HCT116 (cell line): ENCODE measurements around the gene RNASET2. TPM values are rescaled to one million over a fixed set of nuclear protein-coding genes. Genes with fewer than 3 reads are reported as not detected.
"Not testable (repeated sequence)": the region's sequence is repeated elsewhere in the genome, so short reads cannot be mapped to it uniquely, and the experiment has no call there.

ENCODE experiments used
- ATAC-seq: fragments of 200-7000 bp; cut with Tn5 transposase; 2 replicates; pipeline ENCODE4 v1.9.1; 2020; ENCODE audit warnings: mild to moderate bottlenecking, moderate library complexity
- BruUV-seq: library from RNA; stranded (reverse); fragments of 400-500 nt; replicated peaks from 2 replicates; lab custom pipeline; 2021; lab: Mats Ljungman, UMichigan
- CTCF ChIA-PET: fragments of 300-600 bp; sonication (Branson Sonifier 250); formaldehyde crosslinking; loops from one replicate; lab custom pipeline; 2021; ENCODE audit warnings: antibody characterized with exemption; lab: Charles Lee
- POLR2A ChIA-PET: fragments of 300-600, 350-600 bp; sonication (Branson Sonifier 250); formaldehyde crosslinking; loops from one replicate; lab custom pipeline; 2021; ENCODE audit warnings: antibody characterized with exemption; lab: Charles Lee
- RAD21 ChIA-PET, 2 experiments: fragments of 300-600 bp; sonication (Branson Sonifier 250); formaldehyde crosslinking; loops; one replicate each; lab custom pipeline; 2023; ENCODE audit warnings: low total read pairs in 2 of 2; ENCODE audit not compliant: uncharacterized antibody in 2 of 2, unreplicated experiment in 2 of 2, low non-redundant PET in 1 of 2; lab: Charles Lee
- DNase-seq: peaks from one replicate; pipeline ENCODE4 v3.0.0-alpha.2; 2010; ENCODE audit warnings: low read depth, low spot score
- H2AFZ ChIP-seq: fragments of 200-600 bp; shearing (Covaris generic), sonication (generic); 2 replicates; pipeline ENCODE4 v1.6.1; 2017; ENCODE audit warnings: low read depth, mixed run types, mixed read lengths, antibody characterized with exemption, low read length; ENCODE audit not compliant: poor library complexity, severe bottlenecking
- H3K27ac ChIP-seq: 2 replicates; pipeline ENCODE4 v1.5.1; 2012; ENCODE audit warnings: low read depth, low read length
- H3K27me3 ChIP-seq: fragments of 200-600 bp; sonication (generic); 2 replicates; pipeline ENCODE4 v1.6.1; 2016; ENCODE audit warnings: mixed run types, low read length, mixed read lengths; ENCODE audit not compliant: insufficient read depth
- H3K36me3 ChIP-seq, 2 experiments: fragments of 200-500 bp in 1 of 2; fragments of 200-600 bp in 1 of 2; sonication (Bioruptor generic) in 1 of 2; sonication (generic) in 1 of 2; 2 replicates each; pipeline versions ENCODE4 v1.5.1 to v1.6.1; 2014 to 2016; ENCODE audit warnings: low read length in 2 of 2, inconsistent platforms in 1 of 2, mixed read lengths in 1 of 2, mixed run types in 1 of 2; ENCODE audit not compliant: insufficient read depth in 2 of 2, control insufficient read depth in 1 of 2
- H3K4me1 ChIP-seq, 2 experiments: fragments of 200-600 bp in 1 of 2; sonication (generic) in 1 of 2; 2 replicates each; pipeline versions ENCODE4 v1.5.1 to v1.6.1; 2012 to 2017; ENCODE audit warnings: low read length in 2 of 2, inconsistent platforms in 1 of 2, mild to moderate bottlenecking in 1 of 2, mixed read lengths in 1 of 2, mixed run types in 1 of 2, moderate library complexity in 1 of 2; ENCODE audit not compliant: insufficient read depth in 2 of 2, control insufficient read depth in 1 of 2
- H3K4me2 ChIP-seq: fragments of 200-600 bp; sonication (generic); 2 replicates; pipeline ENCODE4 v1.6.1; 2017; ENCODE audit warnings: mixed run types, low read length, mixed read lengths
- H3K4me3 ChIP-seq, 2 experiments: fragments of 200-600 bp in 1 of 2; sonication (generic) in 1 of 2; replicated peaks in 1 of 2; 2 replicates each; pipeline ENCODE4 v1.5.1; 2011 to 2016; ENCODE audit warnings: low read length in 2 of 2, control low read depth in 1 of 2, low read depth in 1 of 2, mild to moderate bottlenecking in 1 of 2, mixed read lengths in 1 of 2, mixed run types in 1 of 2
- H3K79me2 ChIP-seq: fragments of 200-600 bp; sonication (generic); 2 replicates; pipeline ENCODE4 v1.6.1; 2017; ENCODE audit warnings: mild to moderate bottlenecking, mixed run types, low read length, moderate library complexity, mixed read lengths; ENCODE audit not compliant: insufficient read depth
- H3K9ac ChIP-seq: fragments of 200-600 bp; sonication (generic); 2 replicates; pipeline ENCODE4 v1.6.1; 2016; ENCODE audit warnings: low read length, mixed read lengths
- H3K9me2 ChIP-seq: fragments of 200-600 bp; sonication (generic), shearing (Covaris generic); 2 replicates; pipeline ENCODE4 v1.6.1; 2017; ENCODE audit warnings: mixed run types, mild to moderate bottlenecking, moderate library complexity; ENCODE audit not compliant: insufficient read depth
- H3K9me3 ChIP-seq, 2 experiments: fragments of 200-500 bp in 1 of 2; fragments of 200-600 bp in 1 of 2; sonication (Bioruptor generic) in 1 of 2; sonication (generic) in 1 of 2; 2 replicates each; pipeline ENCODE4 v1.6.1; 2014 to 2017; ENCODE audit warnings: low read length in 2 of 2, mixed read lengths in 2 of 2, inconsistent platforms in 1 of 2, low read depth in 1 of 2, mild to moderate bottlenecking in 1 of 2, mixed run types in 1 of 2, moderate library complexity in 1 of 2; ENCODE audit not compliant: control insufficient read depth in 1 of 2, insufficient read depth in 1 of 2
- H4K20me1 ChIP-seq: fragments of 200-600 bp; sonication (generic), shearing (Covaris generic); 2 replicates; pipeline ENCODE4 v1.6.1; 2017; ENCODE audit warnings: mixed run types, mild to moderate bottlenecking, moderate library complexity; ENCODE audit not compliant: insufficient read depth
- JUND ChIP-seq: IDR thresholded peaks from 2 replicates; pipeline ENCODE4 v1.6.1; 2012
- SP1 ChIP-seq: IDR thresholded peaks from 2 replicates; pipeline ENCODE4 v1.6.1; 2012; ENCODE audit warnings: low read depth
- intact Hi-C: fragments of 100-400 bp; cut with micrococcal nuclease; formaldehyde crosslinking; loops from 2 replicates; pipeline ENCODE4 v1.10.0; 2022
- total RNA-seq: library from RNA; stranded (reverse); gene quantifications from one replicate; pipeline ENCODE4 v1.2.1, GENCODE V29; 2021; ENCODE audit not compliant: unreplicated experiment

The RNASET2 gene
- total RNA-seq, 1 experiment from 2014 or later = 32.8 TPM

GRCh38 chr6:166894614-166895013 lies 61.7 kb downstream of the RNASET2 start:
- CTCF ChIA-PET, POLR2A ChIA-PET, H3K4me1 ChIP-seq, H3K9me3 ChIP-seq, ATAC-seq, H3K36me3 ChIP-seq, H3K79me2 ChIP-seq, intact Hi-C loops, H3K9me2 ChIP-seq, BruUV-seq, H3K9ac ChIP-seq, H3K4me2 ChIP-seq, DNase-seq, H3K27me3 ChIP-seq, H2AFZ ChIP-seq, RAD21 ChIA-PET, H4K20me1 ChIP-seq, H3K4me3 ChIP-seq, H3K27ac ChIP-seq: not testable (repeated sequence)
- TF ChIP-seq SP1 (peak; percentile 39; the same call in 1 of the 2 replicates), JUND (0 out of 2 replicates have a peak, but pooled peaks have one; percentile 8)

GRCh38 chr6:166892472-166892871 lies 63.9 kb downstream of the RNASET2 start:
- H3K27me3 ChIP-seq, H3K9me2 ChIP-seq, DNase-seq, H3K9ac ChIP-seq, BruUV-seq, intact Hi-C loops, RAD21 ChIA-PET, ATAC-seq, H4K20me1 ChIP-seq, H2AFZ ChIP-seq, H3K4me2 ChIP-seq, CTCF ChIA-PET, H3K36me3 ChIP-seq, H3K9me3 ChIP-seq, H3K4me3 ChIP-seq, H3K79me2 ChIP-seq, POLR2A ChIA-PET, H3K4me1 ChIP-seq, H3K27ac ChIP-seq: not testable (repeated sequence)

- H3K79me2 ChIP-seq, BruUV-seq, H3K27me3 ChIP-seq, H3K9me3 ChIP-seq, H2AFZ ChIP-seq, POLR2A ChIA-PET, H3K9ac ChIP-seq, H3K4me3 ChIP-seq, CTCF ChIA-PET, H4K20me1 ChIP-seq, DNase-seq, ATAC-seq, H3K36me3 ChIP-seq, H3K9me2 ChIP-seq, RAD21 ChIA-PET, H3K27ac ChIP-seq, intact Hi-C loops, H3K4me1 ChIP-seq, H3K4me2 ChIP-seq: not testable (repeated sequence)
These were observed 69.6 kb downstream of the RNASET2 start for GRCh38 chr6:166886773-166887172.

- intact Hi-C loops, ATAC-seq: not testable (repeated sequence)
These were observed 71.4 kb downstream of the RNASET2 start for GRCh38 chr6:166884958-166885357.

More at GRCh38 chr6:166884958-166885357, 71.4 kb downstream of the RNASET2 start:
- CTCF ChIA-PET, H3K9ac ChIP-seq, H3K36me3 ChIP-seq, H3K4me2 ChIP-seq, H3K4me3 ChIP-seq, H3K4me1 ChIP-seq, POLR2A ChIA-PET, H3K9me2 ChIP-seq, H2AFZ ChIP-seq, DNase-seq, H3K9me3 ChIP-seq, H3K27me3 ChIP-seq, H3K79me2 ChIP-seq, BruUV-seq, RAD21 ChIA-PET, H4K20me1 ChIP-seq, H3K27ac ChIP-seq: not testable (repeated sequence)
